Epithelial cell of esophagus (primary cell): ENCODE results near the gene KSR2.
"Not testable (repeated sequence)": the region's sequence is repeated elsewhere in the genome, so short reads cannot be mapped to it uniquely, and the experiment has no call there.

ENCODE experiments used
- DNase-seq: peaks from one replicate; pipeline ENCODE4 v3.0.0; 2010; ENCODE audit warnings: low read depth
- H3K4me3 ChIP-seq: 2 replicates; pipeline ENCODE4 v1.5.1; 2011; ENCODE audit warnings: mild to moderate bottlenecking, low read length, control low read depth
- TF ChIP-seq, protein P1 (sequence below): IDR thresholded peaks from 2 replicates; pipeline ENCODE4 v1.5.1; 2011; ENCODE audit warnings: low read depth, mild to moderate bottlenecking, low read length, control low read depth, inconsistent platforms; ENCODE audit not compliant: insufficient read depth; ENCODE audit errors: missing control alignments

KSR2 gene

DNA sequence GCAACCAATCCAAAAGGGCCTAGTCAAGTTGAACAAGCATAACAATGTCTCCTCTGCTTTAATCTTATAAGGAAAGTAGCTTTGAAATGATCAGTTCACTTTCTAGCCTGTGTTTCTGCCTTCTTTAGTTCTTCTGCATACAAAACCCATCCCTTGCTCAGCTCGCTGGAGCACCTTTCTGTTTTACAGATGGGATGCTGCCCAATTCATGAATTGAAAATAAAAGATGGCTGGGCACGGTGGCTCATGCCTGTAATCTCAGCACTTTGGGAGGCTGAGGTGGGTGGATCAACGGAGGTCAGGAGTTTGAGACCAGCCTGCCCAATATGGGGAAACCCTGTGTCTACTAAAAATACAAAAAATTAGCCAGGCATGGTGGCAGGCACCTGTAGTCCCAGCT lies 43.2 kb upstream of the KSR2 start:
- TF ChIP-seq, protein P1, sequence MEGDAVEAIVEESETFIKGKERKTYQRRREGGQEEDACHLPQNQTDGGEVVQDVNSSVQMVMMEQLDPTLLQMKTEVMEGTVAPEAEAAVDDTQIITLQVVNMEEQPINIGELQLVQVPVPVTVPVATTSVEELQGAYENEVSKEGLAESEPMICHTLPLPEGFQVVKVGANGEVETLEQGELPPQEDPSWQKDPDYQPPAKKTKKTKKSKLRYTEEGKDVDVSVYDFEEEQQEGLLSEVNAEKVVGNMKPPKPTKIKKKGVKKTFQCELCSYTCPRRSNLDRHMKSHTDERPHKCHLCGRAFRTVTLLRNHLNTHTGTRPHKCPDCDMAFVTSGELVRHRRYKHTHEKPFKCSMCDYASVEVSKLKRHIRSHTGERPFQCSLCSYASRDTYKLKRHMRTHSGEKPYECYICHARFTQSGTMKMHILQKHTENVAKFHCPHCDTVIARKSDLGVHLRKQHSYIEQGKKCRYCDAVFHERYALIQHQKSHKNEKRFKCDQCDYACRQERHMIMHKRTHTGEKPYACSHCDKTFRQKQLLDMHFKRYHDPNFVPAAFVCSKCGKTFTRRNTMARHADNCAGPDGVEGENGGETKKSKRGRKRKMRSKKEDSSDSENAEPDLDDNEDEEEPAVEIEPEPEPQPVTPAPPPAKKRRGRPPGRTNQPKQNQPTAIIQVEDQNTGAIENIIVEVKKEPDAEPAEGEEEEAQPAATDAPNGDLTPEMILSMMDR: no peak
- DNase-seq: no peak
- H3K4me3 ChIP-seq: no peak overlapping the region

DNA sequence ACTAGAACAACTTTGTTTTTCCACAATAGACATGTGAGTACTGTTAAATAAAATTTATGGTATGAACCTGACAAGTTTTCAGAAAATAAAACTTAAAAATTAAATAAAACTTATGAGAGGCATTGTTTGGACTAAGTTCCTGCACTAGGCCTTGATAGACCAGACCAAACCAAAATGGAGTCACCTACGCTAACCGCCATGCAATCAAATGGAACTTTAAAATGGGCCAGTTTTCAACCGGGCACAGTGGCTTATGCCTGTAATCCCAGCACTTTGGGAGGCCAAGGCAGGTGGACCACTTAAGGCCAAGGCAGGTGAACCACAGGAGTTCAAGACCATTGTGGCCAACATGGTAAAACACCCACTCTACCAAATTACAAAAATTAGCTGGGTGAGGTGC lies 42.6 kb upstream of the KSR2 start:
- no peak for DNase-seq
- H3K4me3 ChIP-seq: no peak overlapping the region
- TF ChIP-seq, protein P1: no peak

DNA sequence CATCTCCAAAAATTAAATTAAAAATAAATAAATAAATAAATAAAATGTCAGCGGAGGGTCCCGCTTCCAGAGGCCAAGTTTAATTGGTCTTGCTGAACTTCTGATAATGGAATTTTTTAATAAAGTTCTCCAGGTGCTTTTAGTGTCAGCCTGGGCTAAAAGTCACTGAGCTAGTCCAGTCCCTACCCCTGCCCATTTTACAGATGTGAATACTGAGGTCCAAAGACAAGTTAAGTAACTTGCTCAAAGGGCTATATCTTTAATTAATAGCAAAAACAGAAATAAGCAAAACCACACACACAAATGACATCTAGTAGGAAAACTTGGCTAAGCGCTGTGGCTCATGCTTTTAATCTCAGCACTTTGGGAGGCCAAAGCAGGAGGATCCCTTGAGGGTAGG lies 42.1 kb upstream of the KSR2 start:
- no peak overlapping the region for H3K4me3 ChIP-seq
- no peak for DNase-seq
- TF ChIP-seq, protein P1: no peak

DNA sequence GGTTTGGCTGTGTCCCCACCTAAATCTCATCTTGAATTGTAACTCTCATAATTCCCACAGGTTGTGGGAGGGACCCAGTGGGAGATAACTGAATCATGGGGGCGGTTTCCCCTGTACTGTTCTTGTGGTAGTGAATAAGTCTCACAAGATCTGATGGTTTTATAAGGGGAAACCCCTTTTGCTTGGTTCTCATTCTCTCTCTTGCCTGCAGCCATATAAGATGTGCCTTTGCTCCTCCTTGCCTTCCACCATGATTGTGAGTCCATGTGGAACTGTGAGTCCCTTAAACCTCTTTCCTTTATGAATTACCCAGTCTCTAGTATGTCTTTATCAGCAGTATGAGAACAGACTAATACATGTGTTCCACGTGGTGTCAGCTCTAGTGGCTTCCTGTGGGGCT lies 31.0 kb upstream of the KSR2 start:
- not testable (repeated sequence) for H3K4me3 ChIP-seq, DNase-seq

DNA sequence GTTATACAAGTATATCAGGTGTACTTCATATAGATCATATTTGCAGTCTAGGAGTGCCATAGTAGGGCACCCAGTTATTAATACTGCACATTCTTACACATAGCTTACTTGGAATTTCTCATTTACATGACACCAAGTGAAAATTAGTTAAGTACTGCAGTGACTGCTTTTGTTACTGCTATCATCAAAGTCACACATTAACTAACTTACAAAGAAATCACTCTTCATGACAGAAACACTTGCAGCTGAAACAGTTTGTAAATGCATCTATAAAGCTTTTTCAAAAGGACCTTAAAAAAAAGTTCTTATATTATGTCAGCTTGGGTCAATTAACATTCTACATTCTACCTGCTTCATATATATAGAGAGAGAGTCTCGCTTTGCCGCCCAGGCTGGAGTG lies 29.9 kb upstream of the KSR2 start:
- TF ChIP-seq, protein P1: no peak
- no peak for DNase-seq

DNA sequence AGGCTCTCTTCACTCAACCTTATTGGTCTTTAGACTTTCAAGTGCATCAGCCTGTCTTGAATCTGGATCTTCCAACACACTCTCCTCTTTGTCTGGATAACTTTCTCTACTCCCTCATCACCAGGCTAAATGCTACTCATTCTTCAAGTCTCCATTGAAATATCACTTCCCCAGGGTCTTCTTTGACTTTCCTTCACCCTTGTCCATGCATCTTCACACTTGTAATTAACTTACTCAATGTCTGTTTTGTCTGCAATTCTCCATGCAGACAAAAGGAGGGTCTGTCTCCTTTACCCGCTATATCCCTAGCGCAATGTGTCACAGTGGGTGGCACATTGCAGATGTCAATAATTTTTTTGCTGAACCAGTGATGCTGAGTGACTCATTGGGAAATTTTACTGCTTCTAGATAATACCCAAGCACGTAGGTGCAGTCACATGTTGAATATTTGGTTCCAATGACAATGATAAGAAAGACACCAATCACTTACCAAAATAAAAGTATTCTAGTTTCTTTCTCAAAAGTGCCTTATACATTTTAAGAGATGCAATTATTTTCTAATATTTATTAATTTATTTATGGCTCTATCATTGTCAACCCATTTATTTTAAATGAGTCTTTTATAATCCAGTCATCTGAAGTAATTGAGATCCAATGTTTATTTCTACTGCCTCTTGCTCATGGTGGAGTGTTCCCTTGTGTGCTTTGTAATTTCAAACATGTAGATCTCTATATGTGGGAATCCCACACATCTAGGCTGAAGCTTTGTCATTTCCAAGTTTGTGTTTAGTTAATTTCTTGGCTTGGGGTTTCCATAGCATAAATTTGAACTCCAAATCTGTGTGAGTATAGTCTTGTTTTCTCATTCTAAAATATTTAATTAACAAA lies 26.0 kb upstream of the KSR2 start:
- no peak for DNase-seq
- H3K4me3 ChIP-seq: no peak overlapping the region
- TF ChIP-seq, protein P1: no peak

More for the DNA sequence above, 29.9 kb upstream of the KSR2 start:
- no peak overlapping the region for H3K4me3 ChIP-seq

DNA sequence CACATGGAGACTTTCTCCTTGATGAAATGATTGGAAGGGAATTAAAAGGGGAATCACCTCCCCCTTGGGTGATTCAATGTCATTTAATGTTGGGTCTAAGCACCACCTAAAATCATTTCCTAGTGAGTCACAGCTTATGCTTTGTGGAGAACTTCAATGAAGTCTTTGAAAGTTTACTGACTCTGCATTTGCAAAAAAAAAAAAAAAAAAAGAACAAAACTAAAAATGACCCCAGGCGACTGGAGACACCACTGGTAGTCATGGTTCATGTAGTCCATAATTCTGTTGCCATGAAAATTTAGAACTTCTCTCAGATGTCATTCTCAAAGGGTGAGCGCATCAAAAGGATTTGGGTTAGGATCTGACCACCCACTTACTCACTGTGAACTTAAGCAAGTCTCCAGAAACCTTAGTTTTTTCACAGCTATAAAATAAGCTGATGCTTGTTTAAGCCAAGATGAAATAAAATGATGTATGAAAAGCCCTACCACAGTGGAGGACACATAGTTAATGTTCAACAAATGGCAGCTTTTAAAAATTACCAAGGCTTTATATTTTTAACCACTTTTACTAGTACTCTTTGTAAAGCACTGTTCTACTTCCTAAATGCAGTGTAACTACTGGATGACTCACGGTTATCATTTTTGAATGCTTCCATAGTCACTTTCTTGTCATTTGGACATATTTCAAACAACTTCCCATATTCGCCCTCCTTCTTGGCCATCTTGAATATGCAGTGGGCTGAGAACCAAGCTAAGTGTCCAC lies 18.1 kb upstream of the KSR2 start:
- H3K4me3 ChIP-seq: no peak overlapping the region
- TF ChIP-seq, protein P1: no peak
- peak; percentile 72 for DNase-seq
